ENCODE data around the gene TMEM87A.

TMEM87A gene

DNA sequence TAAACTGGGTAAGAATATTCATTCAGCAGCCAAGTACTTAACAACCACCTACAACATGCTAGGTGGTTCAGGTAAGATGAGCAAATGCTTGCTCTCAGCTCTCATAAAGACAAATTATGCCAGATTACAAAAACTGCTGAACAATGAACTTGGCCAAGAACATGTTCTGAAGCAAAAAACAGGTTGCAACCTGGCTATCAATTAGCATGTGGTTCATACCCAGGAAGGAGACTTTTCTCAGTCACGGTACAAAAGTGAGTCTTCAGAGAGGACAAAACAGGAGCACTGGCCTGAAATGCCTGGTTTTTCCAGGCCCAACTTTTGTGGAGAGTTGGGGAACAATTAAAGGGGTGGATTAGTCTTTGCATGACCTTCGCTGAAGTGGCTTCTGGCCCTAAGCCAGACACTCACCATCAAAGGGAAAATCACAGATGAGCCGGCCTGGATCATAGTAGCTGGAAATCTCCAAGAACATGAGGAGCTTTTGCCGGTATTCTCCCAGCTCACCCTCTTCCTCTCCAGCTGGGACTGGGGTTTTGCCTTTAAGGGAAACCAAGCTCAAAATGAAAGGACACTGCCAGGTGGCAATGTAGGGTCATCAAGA is 109.2 kb downstream of the TMEM87A start:
- no peak overlapping the region for H3K4me3 ChIP-seq (ENCODE audit: low read depth, low read length)

DNA sequence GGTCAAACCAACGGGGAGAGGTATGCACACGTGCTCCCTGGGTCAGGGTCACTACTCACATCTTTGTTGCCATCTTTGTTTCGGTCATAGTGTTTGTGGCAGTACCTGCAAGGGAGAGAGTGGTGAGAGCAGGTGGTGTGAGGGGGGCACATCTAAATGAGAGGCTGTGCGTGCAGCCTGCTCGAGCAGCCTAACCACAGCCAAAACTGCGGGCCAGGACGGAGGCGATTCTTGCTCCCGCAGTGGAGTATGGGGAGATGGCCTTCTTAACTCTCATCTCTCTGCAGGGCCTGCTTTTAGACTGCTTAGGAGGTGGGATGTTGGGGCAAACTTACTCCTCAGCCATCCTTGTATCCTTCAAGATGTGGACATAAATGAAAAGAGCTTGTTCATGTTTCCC is 109.9 kb downstream of the TMEM87A start:
- H3K4me3 ChIP-seq (ENCODE audit: low read depth, low read length), result no peak overlapping the region
